B cell (primary cell): ENCODE measurements around the gene TEX52.

Source experiments
- EZH2 ChIP-seq: IDR thresholded peaks from 2 replicates; pipeline ENCODE4 v1.6.1; 2012; ENCODE audit warnings: borderline replicate concordance, low read depth, mild to moderate bottlenecking, moderate library complexity, low read length; ENCODE audit not compliant: insufficient read depth, poor library complexity, severe bottlenecking
- TF ChIP-seq, protein P1 (sequence below): fragments of 200-600 bp; IDR thresholded peaks from one replicate; pipeline ENCODE4 v1.8.0; 2022; ENCODE audit warnings: antibody characterized with exemption, mild to moderate bottlenecking

DNA sequence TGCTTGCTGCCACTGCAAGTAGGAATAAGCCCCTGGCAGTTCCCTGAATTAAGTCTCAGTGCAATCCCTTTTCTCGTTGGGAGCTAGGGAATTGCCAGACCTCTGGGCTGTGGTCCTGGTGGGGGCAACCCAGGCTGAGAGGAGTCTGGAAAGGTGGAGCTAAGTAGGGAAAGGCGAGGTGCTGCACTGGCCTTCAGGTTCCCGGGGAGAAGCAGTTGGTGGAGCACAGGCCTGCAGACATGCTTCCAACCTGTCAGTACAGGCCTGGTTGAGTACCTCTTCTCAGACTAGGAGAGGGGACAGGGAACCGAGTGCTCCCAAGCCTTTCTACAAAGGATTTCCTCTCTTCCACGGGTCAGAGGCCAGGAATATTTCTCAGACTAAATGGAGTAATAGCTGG lies 23.5 kb downstream of the TEX52 start:
- TF ChIP-seq, protein P1, sequence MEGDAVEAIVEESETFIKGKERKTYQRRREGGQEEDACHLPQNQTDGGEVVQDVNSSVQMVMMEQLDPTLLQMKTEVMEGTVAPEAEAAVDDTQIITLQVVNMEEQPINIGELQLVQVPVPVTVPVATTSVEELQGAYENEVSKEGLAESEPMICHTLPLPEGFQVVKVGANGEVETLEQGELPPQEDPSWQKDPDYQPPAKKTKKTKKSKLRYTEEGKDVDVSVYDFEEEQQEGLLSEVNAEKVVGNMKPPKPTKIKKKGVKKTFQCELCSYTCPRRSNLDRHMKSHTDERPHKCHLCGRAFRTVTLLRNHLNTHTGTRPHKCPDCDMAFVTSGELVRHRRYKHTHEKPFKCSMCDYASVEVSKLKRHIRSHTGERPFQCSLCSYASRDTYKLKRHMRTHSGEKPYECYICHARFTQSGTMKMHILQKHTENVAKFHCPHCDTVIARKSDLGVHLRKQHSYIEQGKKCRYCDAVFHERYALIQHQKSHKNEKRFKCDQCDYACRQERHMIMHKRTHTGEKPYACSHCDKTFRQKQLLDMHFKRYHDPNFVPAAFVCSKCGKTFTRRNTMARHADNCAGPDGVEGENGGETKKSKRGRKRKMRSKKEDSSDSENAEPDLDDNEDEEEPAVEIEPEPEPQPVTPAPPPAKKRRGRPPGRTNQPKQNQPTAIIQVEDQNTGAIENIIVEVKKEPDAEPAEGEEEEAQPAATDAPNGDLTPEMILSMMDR = no peak
- TF ChIP-seq EZH2 = no peak
